SK-N-SH treated with all-trans-retinoic acid at 6 μM for 48 hours (cell line): ENCODE results near the gene EPC2.

Experiments used
- ATAC-seq: fragments of 200-7000 bp; cut with Tn5 transposase; 3 replicates; pipeline ENCODE4 v1.9.1; 2020; ENCODE audit warnings: mild to moderate bottlenecking, moderate library complexity
- BACH2 ChIP-seq: fragments of 250-450 bp; sonication (Bioruptor Pico); IDR thresholded peaks from 2 replicates; pipeline ENCODE4 v1.9.0; 2021; ENCODE audit warnings: mild to moderate bottlenecking, borderline replicate concordance
- CREB5 ChIP-seq: fragments of 250-450 bp; sonication (Bioruptor Pico); IDR thresholded peaks from 2 replicates; pipeline ENCODE4 v1.5.1; 2020; ENCODE audit warnings: low read depth, mild to moderate bottlenecking, moderate library complexity
- CSDC2 ChIP-seq: fragments of 250-450 bp; sonication (Bioruptor Pico); IDR thresholded peaks from 2 replicates; pipeline ENCODE4 v1.5.0; 2020; ENCODE audit warnings: mild to moderate bottlenecking, moderate library complexity
- CSRNP3 ChIP-seq: fragments of 250-450 bp; sonication (Bioruptor Pico); IDR thresholded peaks from 2 replicates; pipeline ENCODE4 v1.5.1; 2021; ENCODE audit warnings: mild to moderate bottlenecking, moderate library complexity
- ESRRG ChIP-seq: fragments of 250-450 bp; sonication (Bioruptor Pico); IDR thresholded peaks from 2 replicates; pipeline ENCODE4 v1.6.1; 2021; ENCODE audit warnings: mild to moderate bottlenecking
- GLIS3 ChIP-seq: fragments of 250-450 bp; sonication (Bioruptor Pico); IDR thresholded peaks from 2 replicates; pipeline ENCODE4 v1.5.0; 2020; ENCODE audit warnings: mild to moderate bottlenecking, moderate library complexity
- ISL1 ChIP-seq: fragments of 250-450 bp; sonication (Bioruptor Pico); IDR thresholded peaks from 2 replicates; pipeline ENCODE4 v2.1.2; 2022; ENCODE audit warnings: mild to moderate bottlenecking, moderate library complexity
- OSR1 ChIP-seq: fragments of 250-450 bp; sonication (Bioruptor Pico); IDR thresholded peaks from 2 replicates; pipeline ENCODE4 v1.8.0; 2022; ENCODE audit warnings: moderate library complexity, mild to moderate bottlenecking, inconsistent platforms
- PATZ1 ChIP-seq: fragments of 250-450 bp; sonication (Bioruptor Pico); IDR thresholded peaks from 2 replicates; pipeline ENCODE4 v1.8.0; 2020; ENCODE audit warnings: mild to moderate bottlenecking, moderate library complexity, borderline replicate concordance
- POU6F1 ChIP-seq: fragments of 250-450 bp; sonication (Bioruptor Pico); IDR thresholded peaks from 2 replicates; pipeline ENCODE4 v1.8.0; 2021; ENCODE audit warnings: low read depth, mild to moderate bottlenecking, moderate library complexity, borderline replicate concordance
- PPARA ChIP-seq: fragments of 250-450 bp; sonication (Bioruptor Pico); IDR thresholded peaks from 2 replicates; pipeline ENCODE4 v1.5.0; 2020; ENCODE audit warnings: mild to moderate bottlenecking, borderline replicate concordance
- RARB ChIP-seq: fragments of 250-450 bp; sonication (Bioruptor Pico); IDR thresholded peaks from 2 replicates; pipeline ENCODE4 v1.8.0; 2021; ENCODE audit warnings: mild to moderate bottlenecking, moderate library complexity
- SNAI2 ChIP-seq: fragments of 250-450 bp; sonication (Bioruptor Pico); IDR thresholded peaks from 2 replicates; pipeline ENCODE4 v1.5.0; 2020; ENCODE audit warnings: mild to moderate bottlenecking, moderate library complexity
- TOX ChIP-seq: fragments of 250-450 bp; sonication (Bioruptor Pico); IDR thresholded peaks from 2 replicates; pipeline ENCODE4 v1.8.0; 2021; ENCODE audit warnings: mild to moderate bottlenecking, moderate library complexity, borderline replicate concordance
- TSHZ2 ChIP-seq: fragments of 250-450 bp; sonication (Bioruptor Pico); IDR thresholded peaks from 2 replicates; pipeline ENCODE4 v1.5.0; 2020; ENCODE audit warnings: mild to moderate bottlenecking, moderate library complexity
- ZC3H10 ChIP-seq: fragments of 250-450 bp; sonication (Bioruptor Pico); IDR thresholded peaks from 2 replicates; pipeline ENCODE4 v1.5.1; 2021; ENCODE audit warnings: mild to moderate bottlenecking, moderate library complexity
- ZFP3 ChIP-seq: fragments of 250-450 bp; sonication (Bioruptor Pico); IDR thresholded peaks from 2 replicates; pipeline ENCODE4 v1.5.0; 2020; ENCODE audit warnings: mild to moderate bottlenecking, moderate library complexity
- ZFP30 ChIP-seq: fragments of 450-650 bp; formaldehyde crosslinking; IDR thresholded peaks from 2 replicates; pipeline ENCODE4 v1.5.0; 2022; ENCODE audit warnings: mild to moderate bottlenecking, moderate library complexity
- ZNF70 ChIP-seq: fragments of 450-650 bp; formaldehyde crosslinking; IDR thresholded peaks from 2 replicates; pipeline ENCODE4 v1.5.0; 2020; ENCODE audit warnings: mild to moderate bottlenecking, moderate library complexity

Gene EPC2

GRCh38 chr2:148704247-148704646 lies 59.7 kb downstream of the EPC2 start:
- no peak for ATAC-seq
- TF ChIP-seq ESRRG (CRISPR knock-in tag): no peak
- no peak for TF ChIP-seq CREB5 (CRISPR knock-in tag)
- no peak for TF ChIP-seq ZFP30 (CRISPR knock-in tag)
- no peak for TF ChIP-seq CSDC2
- TF ChIP-seq ZNF70 (CRISPR knock-in tag): no peak

GRCh38 chr2:148716378-148716920 lies 71.9 kb downstream of the EPC2 start:
- ATAC-seq: no peak
- no peak for TF ChIP-seq CSDC2
- no peak for TF ChIP-seq ZC3H10 (CRISPR knock-in tag)
- no peak for TF ChIP-seq BACH2
- TF ChIP-seq ZNF70 (CRISPR knock-in tag): no peak
- TF ChIP-seq OSR1 (CRISPR knock-in tag): no peak
- TF ChIP-seq PATZ1 (CRISPR knock-in tag): no peak
- TF ChIP-seq PPARA: no peak
- TF ChIP-seq POU6F1 (CRISPR knock-in tag): no peak

- ATAC-seq: no peak
- TF ChIP-seq CSRNP3 (CRISPR knock-in tag) (no peak), POU6F1 (CRISPR knock-in tag) (no peak), ZFP3 (no peak), RARB (no peak), SNAI2 (CRISPR knock-in tag) (no peak), ZNF70 (CRISPR knock-in tag) (no peak), TOX (CRISPR knock-in tag) (no peak), PATZ1 (CRISPR knock-in tag) (no peak), TSHZ2 (CRISPR knock-in tag) (no peak), OSR1 (CRISPR knock-in tag) (no peak), ISL1 (CRISPR knock-in tag) (no peak), GLIS3 (no peak), CSDC2 (no peak), BACH2 (no peak), PPARA (no peak)
These were observed 73.5 kb downstream of the EPC2 start for GRCh38 chr2:148718039-148718438.
